SK-N-SH treated with all-trans-retinoic acid at 6 μM for 48 hours (cell line): Measurements from ENCODE around the gene HS6ST3.

ENCODE experiments used
- BACH2 ChIP-seq: fragments of 250-450 bp; sonication (Bioruptor Pico); IDR thresholded peaks from 2 replicates; pipeline ENCODE4 v1.9.0; 2021; ENCODE audit warnings: mild to moderate bottlenecking, borderline replicate concordance
- GLIS3 ChIP-seq: fragments of 250-450 bp; sonication (Bioruptor Pico); IDR thresholded peaks from 2 replicates; pipeline ENCODE4 v1.5.0; 2020; ENCODE audit warnings: mild to moderate bottlenecking, moderate library complexity
- ISL1 ChIP-seq: fragments of 250-450 bp; sonication (Bioruptor Pico); IDR thresholded peaks from 2 replicates; pipeline ENCODE4 v2.1.2; 2022; ENCODE audit warnings: mild to moderate bottlenecking, moderate library complexity
- OSR1 ChIP-seq: fragments of 250-450 bp; sonication (Bioruptor Pico); IDR thresholded peaks from 2 replicates; pipeline ENCODE4 v1.8.0; 2022; ENCODE audit warnings: moderate library complexity, mild to moderate bottlenecking, inconsistent platforms
- PATZ1 ChIP-seq: fragments of 250-450 bp; sonication (Bioruptor Pico); IDR thresholded peaks from 2 replicates; pipeline ENCODE4 v1.8.0; 2020; ENCODE audit warnings: mild to moderate bottlenecking, moderate library complexity, borderline replicate concordance
- RARB ChIP-seq: fragments of 250-450 bp; sonication (Bioruptor Pico); IDR thresholded peaks from 2 replicates; pipeline ENCODE4 v1.8.0; 2021; ENCODE audit warnings: mild to moderate bottlenecking, moderate library complexity
- TCF4 ChIP-seq: fragments of 250-450 bp; sonication (Bioruptor Pico); IDR thresholded peaks from 2 replicates; pipeline ENCODE4 v1.8.0; 2021; ENCODE audit warnings: mild to moderate bottlenecking, moderate library complexity, borderline replicate concordance

- no peak for TF ChIP-seq PATZ1 (CRISPR knock-in tag)
- no peak for TF ChIP-seq ISL1 (CRISPR knock-in tag)
- no peak for TF ChIP-seq RARB (CRISPR knock-in tag)
- TF ChIP-seq OSR1 (CRISPR knock-in tag): no peak
- TF ChIP-seq BACH2: no peak
- TF ChIP-seq GLIS3 (CRISPR knock-in tag): no peak
- no peak for TF ChIP-seq TCF4 (CRISPR knock-in tag)
Observed at GRCh38 chr13:96202315-96202714, 112.4 kb downstream of the HS6ST3 start.
